RWPE2 (cell line): Measurements from ENCODE around the gene CNIH2.
A peak's percentile ranks its signal among the peaks of the same experiment; 100 is the strongest.

Experiments
- ATAC-seq: fragments of 200-7000 bp; cut with Tn5 transposase; 3 replicates; pipeline ENCODE4 v1.9.1; 2021; ENCODE audit warnings: low read depth
- DNase-seq: peaks from one replicate; pipeline ENCODE4 v3.0.0-alpha.2; 2020; ENCODE audit warnings: low spot score
- H3K27ac ChIP-seq: fragments of 450-650 bp; 2 replicates; pipeline ENCODE4 v1.5.1; 2017; ENCODE audit warnings: mild to moderate bottlenecking; ENCODE audit not compliant: poor library complexity, severe bottlenecking
- H3K27me3 ChIP-seq: fragments of 250-450 bp; sonication (Bioruptor Pico); 2 replicates; pipeline ENCODE4 v1.5.1; 2021; ENCODE audit warnings: mild to moderate bottlenecking, moderate library complexity; ENCODE audit not compliant: insufficient read depth, poor library complexity, severe bottlenecking
- H3K36me3 ChIP-seq: fragments of 250-450 bp; sonication (Bioruptor Pico); 2 replicates; pipeline ENCODE4 v1.5.1; 2020; ENCODE audit warnings: low read depth, mild to moderate bottlenecking, moderate library complexity
- H3K4me1 ChIP-seq: fragments of 250-450 bp; sonication (Bioruptor Pico); 2 replicates; pipeline ENCODE4 v1.5.1; 2021; ENCODE audit warnings: mild to moderate bottlenecking, moderate library complexity; ENCODE audit not compliant: insufficient read depth, poor library complexity, severe bottlenecking
- H3K4me3 ChIP-seq: fragments of 250-450 bp; sonication (Bioruptor Pico); 2 replicates; pipeline ENCODE4 v1.5.1; 2021; ENCODE audit warnings: mild to moderate bottlenecking, moderate library complexity; ENCODE audit not compliant: severe bottlenecking
- H3K9me3 ChIP-seq: fragments of 250-450 bp; sonication (Bioruptor Pico); 2 replicates; pipeline ENCODE4 v1.5.1; 2021; ENCODE audit warnings: mild to moderate bottlenecking, moderate library complexity; ENCODE audit not compliant: severe bottlenecking
- CTCF ChIP-seq: fragments of 450-650 bp; IDR thresholded peaks from one replicate; pipeline ENCODE4 v1.5.1; 2017; ENCODE audit warnings: mild to moderate bottlenecking, moderate library complexity; ENCODE audit not compliant: poor library complexity, severe bottlenecking

The CNIH2 gene

GRCh38 chr11:66326261-66327111, 48.5 kb downstream of the CNIH2 start:
- Histone ChIP-seq H3K4me3 (no peak overlapping the region), H3K9me3 (no peaks in the 10 kb centered on the region), H3K27ac (peak overlapping the region; percentile 92), H3K27me3 (no peaks in the 10 kb centered on the region), H3K36me3 (no peaks in the 10 kb centered on the region), H3K4me1 (peaks cover 29% of the 10 kb centered on the region)
- DNase-seq = no peak
- no peak for TF ChIP-seq CTCF
- ATAC-seq = peak; percentile 33

- Histone ChIP-seq H3K36me3 (peaks cover 9% of the 10 kb centered on the region), H3K27me3 (no peaks in the 10 kb centered on the region), H3K27ac (peak overlapping the region; percentile 92), H3K4me1 (peaks cover 29% of the 10 kb centered on the region), H3K9me3 (no peaks in the 10 kb centered on the region), H3K4me3 (no peak overlapping the region)
- ATAC-seq = peak; percentile 73
- no peak for TF ChIP-seq CTCF
- no peak for DNase-seq
Observed at GRCh38 chr11:66327171-66328030, 49.4 kb downstream of the CNIH2 start.

- Histone ChIP-seq H3K4me1 (peaks cover 29% of the 10 kb centered on the region), H3K4me3 (no peak overlapping the region), H3K9me3 (no peaks in the 10 kb centered on the region), H3K36me3 (peaks cover 14% of the 10 kb centered on the region), H3K27ac (peak overlapping the region; percentile 92), H3K27me3 (no peaks in the 10 kb centered on the region)
- DNase-seq (no peak), ATAC-seq (peak; percentile 24)
- no peak for TF ChIP-seq CTCF
Observed at GRCh38 chr11:66328031-66328301, 50.0 kb downstream of the CNIH2 start.

GRCh38 chr11:66328302-66329144, 50.5 kb downstream of the CNIH2 start:
- Histone ChIP-seq H3K4me3 (no peak overlapping the region), H3K36me3 (peaks cover 20% of the 10 kb centered on the region), H3K27ac (peak overlapping the region; percentile 92), H3K9me3 (no peaks in the 10 kb centered on the region), H3K4me1 (peaks cover 29% of the 10 kb centered on the region), H3K27me3 (no peaks in the 10 kb centered on the region)
- ATAC-seq = peak; percentile 57
- TF ChIP-seq CTCF = peak; percentile 92
- no peak for DNase-seq
